HepG2 (cell line): ENCODE results near the gene C1QTNF6. TPM values are rescaled to one million over a fixed set of nuclear protein-coding genes. Genes with fewer than 3 reads are reported as not detected.

Source experiments
- HDAC6 ChIP-seq: fragments of 200-600 bp; sonication (generic); IDR thresholded peaks from 2 replicates; pipeline ENCODE4 v1.7.0; 2017; ENCODE audit warnings: mild to moderate bottlenecking, antibody characterized with exemption, low read length, low read depth
- KDM5B ChIP-seq: sonication (generic); formaldehyde crosslinking; IDR thresholded peaks from 2 replicates; pipeline ENCODE4 v1.4.0; 2020; ENCODE audit warnings: missing genetic modification reagents, mild to moderate bottlenecking, borderline replicate concordance
- KLF11 ChIP-seq: IDR thresholded peaks from 2 replicates; pipeline ENCODE4 v1.6.1; 2016; ENCODE audit warnings: missing compliant biosample characterization
- SPEN ChIP-seq: sonication (generic); formaldehyde crosslinking; IDR thresholded peaks from 2 replicates; pipeline ENCODE4 v1.5.1; 2020; ENCODE audit warnings: low read depth, mild to moderate bottlenecking, missing genetic modification reagents
- ZMYM3 ChIP-seq: sonication (generic); formaldehyde crosslinking; IDR thresholded peaks from 2 replicates; pipeline ENCODE4 v1.5.1; 2020; ENCODE audit warnings: mild to moderate bottlenecking, missing genetic modification reagents
- ZNF101 ChIP-seq: sonication (generic); formaldehyde crosslinking; IDR thresholded peaks from 2 replicates; pipeline ENCODE4 v1.4.0; 2020; ENCODE audit warnings: mild to moderate bottlenecking, low read depth, missing genetic modification reagents, borderline replicate concordance
- ZNF20 ChIP-seq: sonication (generic); formaldehyde crosslinking; IDR thresholded peaks from 2 replicates; pipeline ENCODE4 v1.4.0; 2020; ENCODE audit warnings: mild to moderate bottlenecking, moderate library complexity, missing genetic modification reagents
- ZNF383 ChIP-seq: sonication (generic); formaldehyde crosslinking; IDR thresholded peaks from 2 replicates; pipeline ENCODE4 v1.4.0; 2020; ENCODE audit warnings: missing genetic modification reagents, mild to moderate bottlenecking, borderline replicate concordance
- ZNF441 ChIP-seq: sonication (generic); formaldehyde crosslinking; IDR thresholded peaks from 2 replicates; pipeline ENCODE4 v1.7.0; 2021; ENCODE audit warnings: missing genetic modification reagents, borderline replicate concordance
- ZNF7 ChIP-seq: IDR thresholded peaks from 2 replicates; pipeline ENCODE4 v1.6.1; 2016; ENCODE audit warnings: missing biosample characterization, missing genetic modification reagents
- ZNF75D ChIP-seq: sonication (generic); formaldehyde crosslinking; IDR thresholded peaks from 2 replicates; pipeline ENCODE4 v1.8.1; 2023; ENCODE audit warnings: missing genetic modification reagents, mild to moderate bottlenecking, borderline replicate concordance
- polyA plus RNA-seq, 8 experiments: library from polyadenylated mRNA; depleted of rRNA in 3 of 8; stranded (reverse) in 7 of 8; unstranded in 1 of 8; fragments of >200 nt; fragmentation: Illumina TruSeq in 4 of 8; extraction: Trizol in 4 of 8; gene quantifications; 2 replicates each; pipeline versions ENCODE4 v1.2.1 to v1.2.3, GENCODE V29; 2011 to 2016; ENCODE audit warnings: low read depth in 4 of 8, missing spikeins in 1 of 8, mixed read lengths in 1 of 8; ENCODE audit not compliant: insufficient read depth in 1 of 8
- total RNA-seq, 5 experiments: library from RNA; depleted of rRNA; stranded (reverse); fragments of >200 nt; fragmentation: Illumina TruSeq; extraction: Trizol; gene quantifications; 2 replicates each; pipeline ENCODE4 v1.2.3, GENCODE V29; 2016; ENCODE audit warnings: low read depth in 1 of 5
- TF ChIP-seq, protein P1 (sequence below): sonication (generic); formaldehyde crosslinking; IDR thresholded peaks from 2 replicates; pipeline ENCODE4 v1.8.0; 2022; ENCODE audit warnings: missing genetic modification reagents, mild to moderate bottlenecking, moderate library complexity, borderline replicate concordance
- TF ChIP-seq, protein P2 (sequence below): sonication (generic); formaldehyde crosslinking; IDR thresholded peaks from 2 replicates; pipeline ENCODE4 v1.9.0; 2021; ENCODE audit warnings: mild to moderate bottlenecking, missing genetic modification reagents
- TF ChIP-seq, protein P3 (sequence below): sonication (generic); formaldehyde crosslinking; IDR thresholded peaks from 2 replicates; pipeline ENCODE4 v1.9.0; 2021; ENCODE audit warnings: missing genetic modification reagents, borderline replicate concordance
- TF ChIP-seq, protein P4 (sequence below): sonication (generic); formaldehyde crosslinking; IDR thresholded peaks from 2 replicates; pipeline ENCODE4 v1.8.1; 2023; ENCODE audit warnings: mild to moderate bottlenecking, inconsistent platforms, moderate library complexity, missing genetic modification reagents, borderline replicate concordance
- TF ChIP-seq, protein P5 (sequence below): sonication (generic); formaldehyde crosslinking; IDR thresholded peaks from 2 replicates; pipeline ENCODE4 v1.8.0; 2022; ENCODE audit warnings: missing genetic modification reagents, mild to moderate bottlenecking, borderline replicate concordance

Gene C1QTNF6
- total and polyA plus RNA-seq, 2 of the 13 experiments (the other 11 are each of a cell fraction or from before 2014, with no cell fraction given): 2.7 to 6.9 TPM

DNA sequence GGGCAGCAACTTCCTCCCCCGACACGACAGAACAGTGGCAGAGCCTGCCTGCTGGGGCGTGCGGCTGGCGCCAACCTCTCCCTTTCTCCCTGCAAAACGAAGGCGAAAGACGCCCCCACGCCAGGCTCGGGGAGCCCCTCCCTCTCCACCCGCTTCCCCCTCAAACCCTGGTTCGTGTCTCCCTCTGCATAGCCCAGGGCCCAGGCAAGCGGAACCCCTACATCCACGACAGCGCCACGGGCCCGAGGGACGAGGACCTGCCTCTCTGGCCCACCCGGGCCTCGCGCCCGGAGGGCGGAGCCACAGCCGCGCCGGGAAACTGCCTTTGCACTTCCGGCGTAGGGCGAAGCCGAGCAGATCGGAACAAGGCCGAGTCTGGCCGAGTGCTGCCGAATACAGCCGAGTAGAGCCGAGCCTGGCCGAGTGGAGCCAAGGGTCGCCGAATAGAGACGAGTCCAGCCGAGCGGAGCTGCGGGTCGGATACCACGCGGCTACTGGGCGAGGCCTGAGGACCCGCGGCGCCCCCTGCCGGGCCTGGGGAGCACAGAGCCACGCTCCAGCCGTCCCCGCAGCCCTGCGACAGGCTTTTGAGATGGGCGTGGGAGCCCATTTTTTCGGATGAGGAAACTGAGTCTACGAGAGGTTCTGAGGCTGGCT lies 11.2 kb upstream of the C1QTNF6 start (continued):
- TF ChIP-seq KLF11 (0 out of 2 replicates have a peak, but pooled peaks have one; percentile 51), KDM5B (CRISPR knock-in tag) (no peak), ZNF101 (CRISPR knock-in tag) (0 out of 2 replicates have a peak, but pooled peaks have one; percentile 41), ZMYM3 (no peak; the same call in 1 of the 2 replicates), ZNF20 (CRISPR knock-in tag) (no peak), ZNF383 (CRISPR knock-in tag) (peak; percentile 55; the same call in 1 of the 2 replicates), ZNF75D (CRISPR knock-in tag) (no peak), HDAC6 (no peak), ZNF441 (CRISPR knock-in tag) (peak; percentile 86), SPEN (peak; percentile 79), ZNF7 (CRISPR knock-in tag) (0 out of 2 replicates have a peak, but pooled peaks have one; percentile 26)
- TF ChIP-seq, protein P1, sequence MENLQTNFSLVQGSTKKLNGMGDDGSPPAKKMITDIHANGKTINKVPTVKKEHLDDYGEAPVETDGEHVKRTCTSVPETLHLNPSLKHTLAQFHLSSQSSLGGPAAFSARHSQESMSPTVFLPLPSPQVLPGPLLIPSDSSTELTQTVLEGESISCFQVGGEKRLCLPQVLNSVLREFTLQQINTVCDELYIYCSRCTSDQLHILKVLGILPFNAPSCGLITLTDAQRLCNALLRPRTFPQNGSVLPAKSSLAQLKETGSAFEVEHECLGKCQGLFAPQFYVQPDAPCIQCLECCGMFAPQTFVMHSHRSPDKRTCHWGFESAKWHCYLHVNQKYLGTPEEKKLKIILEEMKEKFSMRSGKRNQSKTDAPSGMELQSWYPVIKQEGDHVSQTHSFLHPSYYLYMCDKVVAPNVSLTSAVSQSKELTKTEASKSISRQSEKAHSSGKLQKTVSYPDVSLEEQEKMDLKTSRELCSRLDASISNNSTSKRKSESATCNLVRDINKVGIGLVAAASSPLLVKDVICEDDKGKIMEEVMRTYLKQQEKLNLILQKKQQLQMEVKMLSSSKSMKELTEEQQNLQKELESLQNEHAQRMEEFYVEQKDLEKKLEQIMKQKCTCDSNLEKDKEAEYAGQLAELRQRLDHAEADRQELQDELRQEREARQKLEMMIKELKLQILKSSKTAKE (CRISPR knock-in tag): no peak
- TF ChIP-seq, protein P2, sequence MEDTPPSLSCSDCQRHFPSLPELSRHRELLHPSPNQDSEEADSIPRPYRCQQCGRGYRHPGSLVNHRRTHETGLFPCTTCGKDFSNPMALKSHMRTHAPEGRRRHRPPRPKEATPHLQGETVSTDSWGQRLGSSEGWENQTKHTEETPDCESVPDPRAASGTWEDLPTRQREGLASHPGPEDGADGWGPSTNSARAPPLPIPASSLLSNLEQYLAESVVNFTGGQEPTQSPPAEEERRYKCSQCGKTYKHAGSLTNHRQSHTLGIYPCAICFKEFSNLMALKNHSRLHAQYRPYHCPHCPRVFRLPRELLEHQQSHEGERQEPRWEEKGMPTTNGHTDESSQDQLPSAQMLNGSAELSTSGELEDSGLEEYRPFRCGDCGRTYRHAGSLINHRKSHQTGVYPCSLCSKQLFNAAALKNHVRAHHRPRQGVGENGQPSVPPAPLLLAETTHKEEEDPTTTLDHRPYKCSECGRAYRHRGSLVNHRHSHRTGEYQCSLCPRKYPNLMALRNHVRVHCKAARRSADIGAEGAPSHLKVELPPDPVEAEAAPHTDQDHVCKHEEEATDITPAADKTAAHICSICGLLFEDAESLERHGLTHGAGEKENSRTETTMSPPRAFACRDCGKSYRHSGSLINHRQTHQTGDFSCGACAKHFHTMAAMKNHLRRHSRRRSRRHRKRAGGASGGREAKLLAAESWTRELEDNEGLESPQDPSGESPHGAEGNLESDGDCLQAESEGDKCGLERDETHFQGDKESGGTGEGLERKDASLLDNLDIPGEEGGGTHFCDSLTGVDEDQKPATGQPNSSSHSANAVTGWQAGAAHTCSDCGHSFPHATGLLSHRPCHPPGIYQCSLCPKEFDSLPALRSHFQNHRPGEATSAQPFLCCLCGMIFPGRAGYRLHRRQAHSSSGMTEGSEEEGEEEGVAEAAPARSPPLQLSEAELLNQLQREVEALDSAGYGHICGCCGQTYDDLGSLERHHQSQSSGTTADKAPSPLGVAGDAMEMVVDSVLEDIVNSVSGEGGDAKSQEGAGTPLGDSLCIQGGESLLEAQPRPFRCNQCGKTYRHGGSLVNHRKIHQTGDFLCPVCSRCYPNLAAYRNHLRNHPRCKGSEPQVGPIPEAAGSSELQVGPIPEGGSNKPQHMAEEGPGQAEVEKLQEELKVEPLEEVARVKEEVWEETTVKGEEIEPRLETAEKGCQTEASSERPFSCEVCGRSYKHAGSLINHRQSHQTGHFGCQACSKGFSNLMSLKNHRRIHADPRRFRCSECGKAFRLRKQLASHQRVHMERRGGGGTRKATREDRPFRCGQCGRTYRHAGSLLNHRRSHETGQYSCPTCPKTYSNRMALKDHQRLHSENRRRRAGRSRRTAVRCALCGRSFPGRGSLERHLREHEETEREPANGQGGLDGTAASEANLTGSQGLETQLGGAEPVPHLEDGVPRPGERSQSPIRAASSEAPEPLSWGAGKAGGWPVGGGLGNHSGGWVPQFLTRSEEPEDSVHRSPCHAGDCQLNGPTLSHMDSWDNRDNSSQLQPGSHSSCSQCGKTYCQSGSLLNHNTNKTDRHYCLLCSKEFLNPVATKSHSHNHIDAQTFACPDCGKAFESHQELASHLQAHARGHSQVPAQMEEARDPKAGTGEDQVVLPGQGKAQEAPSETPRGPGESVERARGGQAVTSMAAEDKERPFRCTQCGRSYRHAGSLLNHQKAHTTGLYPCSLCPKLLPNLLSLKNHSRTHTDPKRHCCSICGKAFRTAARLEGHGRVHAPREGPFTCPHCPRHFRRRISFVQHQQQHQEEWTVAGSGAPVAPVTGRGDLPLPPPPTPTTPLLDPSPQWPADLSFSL (CRISPR knock-in tag): no peak
- TF ChIP-seq, protein P3, sequence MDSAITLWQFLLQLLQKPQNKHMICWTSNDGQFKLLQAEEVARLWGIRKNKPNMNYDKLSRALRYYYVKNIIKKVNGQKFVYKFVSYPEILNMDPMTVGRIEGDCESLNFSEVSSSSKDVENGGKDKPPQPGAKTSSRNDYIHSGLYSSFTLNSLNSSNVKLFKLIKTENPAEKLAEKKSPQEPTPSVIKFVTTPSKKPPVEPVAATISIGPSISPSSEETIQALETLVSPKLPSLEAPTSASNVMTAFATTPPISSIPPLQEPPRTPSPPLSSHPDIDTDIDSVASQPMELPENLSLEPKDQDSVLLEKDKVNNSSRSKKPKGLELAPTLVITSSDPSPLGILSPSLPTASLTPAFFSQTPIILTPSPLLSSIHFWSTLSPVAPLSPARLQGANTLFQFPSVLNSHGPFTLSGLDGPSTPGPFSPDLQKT: no peak
- TF ChIP-seq, protein P4, sequence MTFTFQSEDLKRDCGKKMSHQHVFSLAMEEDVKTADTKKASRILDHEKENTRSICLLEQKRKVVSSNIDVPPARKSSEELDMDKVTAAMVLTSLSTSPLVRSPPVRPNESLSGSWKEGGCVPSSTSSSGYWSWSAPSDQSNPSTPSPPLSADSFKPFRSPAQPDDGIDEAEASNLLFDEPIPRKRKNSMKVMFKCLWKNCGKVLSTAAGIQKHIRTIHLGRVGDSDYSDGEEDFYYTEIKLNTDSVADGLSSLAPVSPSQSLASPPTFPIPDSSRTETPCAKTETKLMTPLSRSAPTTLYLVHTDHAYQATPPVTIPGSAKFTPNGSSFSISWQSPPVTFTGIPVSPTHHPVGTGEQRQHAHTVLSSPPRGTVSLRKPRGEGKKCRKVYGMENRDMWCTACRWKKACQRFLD (CRISPR knock-in tag): no peak; the same call in 1 of the 2 replicates
- TF ChIP-seq, protein P5, sequence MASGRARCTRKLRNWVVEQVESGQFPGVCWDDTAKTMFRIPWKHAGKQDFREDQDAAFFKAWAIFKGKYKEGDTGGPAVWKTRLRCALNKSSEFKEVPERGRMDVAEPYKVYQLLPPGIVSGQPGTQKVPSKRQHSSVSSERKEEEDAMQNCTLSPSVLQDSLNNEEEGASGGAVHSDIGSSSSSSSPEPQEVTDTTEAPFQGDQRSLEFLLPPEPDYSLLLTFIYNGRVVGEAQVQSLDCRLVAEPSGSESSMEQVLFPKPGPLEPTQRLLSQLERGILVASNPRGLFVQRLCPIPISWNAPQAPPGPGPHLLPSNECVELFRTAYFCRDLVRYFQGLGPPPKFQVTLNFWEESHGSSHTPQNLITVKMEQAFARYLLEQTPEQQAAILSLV: peak; percentile 84; the same call in 1 of the 2 replicates
